GM18873 (cell line): ENCODE data around the gene SRL.
"Not testable (repeated sequence)": the region's sequence is repeated elsewhere in the genome, so short reads cannot be mapped to it uniquely, and the experiment has no call there.

Source experiments
- ATAC-seq: cut with Tn5 transposase; IDR thresholded peaks from one replicate; pipeline ENCODE4 v1.9.1; 2021; ENCODE audit warnings: mild to moderate bottlenecking, moderate library complexity, moderate number of reproducible peaks; ENCODE audit not compliant: unreplicated experiment, low FRiP score

SRL gene

GRCh38 chr16:4231367-4231766 lies 10.5 kb downstream of the SRL start:
- no peak for ATAC-seq

- no peak for ATAC-seq
Observed at GRCh38 chr16:4227040-4227332, 14.9 kb downstream of the SRL start.

GRCh38 chr16:4226251-4227039 lies 15.4 kb downstream of the SRL start:
- ATAC-seq, result no peak

GRCh38 chr16:4225075-4225474 lies 16.8 kb downstream of the SRL start:
- ATAC-seq, result no peak

GRCh38 chr16:4220358-4220757 lies 21.5 kb downstream of the SRL start:
- ATAC-seq, result no peak

- ATAC-seq, result no peak
Observed at GRCh38 chr16:4218202-4218601, 23.7 kb downstream of the SRL start.

GRCh38 chr16:4217204-4218131 lies 24.4 kb downstream of the SRL start:
- ATAC-seq, result no peak

- no peak for ATAC-seq
Observed at GRCh38 chr16:4216596-4216995, 25.3 kb downstream of the SRL start.

- ATAC-seq, result no peak
Observed at GRCh38 chr16:4215106-4215505, 26.8 kb downstream of the SRL start.

- no peak for ATAC-seq
Observed at GRCh38 chr16:4214215-4214621, 27.7 kb downstream of the SRL start.

- no peak for ATAC-seq
Observed at GRCh38 chr16:4213737-4214136, 28.1 kb downstream of the SRL start.

GRCh38 chr16:4212934-4213296 lies 29.0 kb downstream of the SRL start:
- ATAC-seq, result no peak

- no peak for ATAC-seq
Observed at GRCh38 chr16:4212211-4212933, 29.5 kb downstream of the SRL start.

GRCh38 chr16:4211445-4212210 lies 30.3 kb downstream of the SRL start:
- not testable (repeated sequence) for ATAC-seq

GRCh38 chr16:4209666-4210065 lies 32.2 kb downstream of the SRL start:
- no peak for ATAC-seq

- no peak for ATAC-seq
Observed at GRCh38 chr16:4208341-4208751, 33.5 kb downstream of the SRL start.

GRCh38 chr16:4207683-4208340 lies 34.1 kb downstream of the SRL start:
- ATAC-seq, result no peak

- ATAC-seq, result no peak
Observed at GRCh38 chr16:4207229-4207628, 34.7 kb downstream of the SRL start.

GRCh38 chr16:4206680-4207079 lies 35.2 kb downstream of the SRL start:
- no peak for ATAC-seq

GRCh38 chr16:4205971-4206370 lies 35.9 kb downstream of the SRL start:
- ATAC-seq, result no peak
